TTC549 (cell line): ENCODE results near the gene PTK6.
"Not testable (repeated sequence)": the region's sequence is repeated elsewhere in the genome, so short reads cannot be mapped to it uniquely, and the experiment has no call there.

Source experiments
- FAIRE-seq: peaks from 2 replicates; lab custom pipeline; 2012; peaks lifted over from hg19 to GRCh38; lab: Jason Lieb, UNC

PTK6 gene

GRCh38 chr20:63492982-63493381, 44.2 kb downstream of the PTK6 start:
- FAIRE-seq = no peak

- FAIRE-seq = no peak
These were observed 44.7 kb downstream of the PTK6 start for GRCh38 chr20:63492518-63492917.

- no peak for FAIRE-seq
These were observed 45.4 kb downstream of the PTK6 start for GRCh38 chr20:63491635-63492230.

- no peak for FAIRE-seq
These were observed 46.1 kb downstream of the PTK6 start for GRCh38 chr20:63491078-63491477.

GRCh38 chr20:63490416-63490815, 46.8 kb downstream of the PTK6 start:
- no peak for FAIRE-seq

- FAIRE-seq = no peak
These were observed 48.6 kb downstream of the PTK6 start for GRCh38 chr20:63488315-63489251.

- FAIRE-seq = no peak
These were observed 49.4 kb downstream of the PTK6 start for GRCh38 chr20:63487781-63488241.

GRCh38 chr20:63487116-63487764, 49.9 kb downstream of the PTK6 start:
- FAIRE-seq = no peak

- FAIRE-seq = no peak
These were observed 50.8 kb downstream of the PTK6 start for GRCh38 chr20:63486300-63486855.

GRCh38 chr20:63484651-63485403, 52.3 kb downstream of the PTK6 start:
- FAIRE-seq = no peak

- no peak for FAIRE-seq
These were observed 52.9 kb downstream of the PTK6 start for GRCh38 chr20:63484236-63484635.

- FAIRE-seq = no peak
These were observed 53.3 kb downstream of the PTK6 start for GRCh38 chr20:63483834-63484233.

- no peak for FAIRE-seq
These were observed 55.1 kb downstream of the PTK6 start for GRCh38 chr20:63482021-63482587.

- no peak for FAIRE-seq
These were observed 55.7 kb downstream of the PTK6 start for GRCh38 chr20:63481503-63481902.

- FAIRE-seq = not testable (repeated sequence)
These were observed 57.3 kb downstream of the PTK6 start for GRCh38 chr20:63479695-63480419.

GRCh38 chr20:63478346-63479302, 58.6 kb downstream of the PTK6 start:
- no peak for FAIRE-seq
